Smooth muscle cell (in vitro differentiated cells): ENCODE data around the gene PLK5. TPM values are rescaled to one million over a fixed set of nuclear protein-coding genes. Genes with fewer than 3 reads are reported as not detected.

ENCODE experiments used
- DNase-seq: peaks from one replicate; lab custom pipeline; 2025; ENCODE audit not compliant: unreplicated experiment; lab: John Stamatoyannopoulos, UW
- H2AFZ ChIP-seq: fragments of 200-600 bp; sonication (generic); 2 replicates; pipeline ENCODE4 v1.6.0; 2016; ENCODE audit warnings: antibody characterized with exemption, low read depth, mild to moderate bottlenecking
- H3F3A ChIP-seq: fragments of 200-600 bp; sonication (generic); 2 replicates; pipeline ENCODE4 v1.6.0; 2017; ENCODE audit warnings: antibody characterized with exemption, low read depth
- H3K27ac ChIP-seq: fragments of 200-600 bp; sonication (generic); 2 replicates; pipeline ENCODE4 v1.5.1; 2016; ENCODE audit warnings: low read depth, mild to moderate bottlenecking
- H3K27me3 ChIP-seq: fragments of 200-600 bp; sonication (generic); 2 replicates; pipeline ENCODE4 v1.6.1; 2016; ENCODE audit warnings: low read depth, mild to moderate bottlenecking
- H3K36me3 ChIP-seq: fragments of 200-600 bp; sonication (generic); 2 replicates; pipeline ENCODE4 v1.5.1; 2016; ENCODE audit warnings: low read depth
- H3K4me1 ChIP-seq: fragments of 200-600 bp; sonication (generic); 2 replicates; pipeline ENCODE4 v1.5.1; 2016; ENCODE audit warnings: low read depth
- H3K4me2 ChIP-seq: fragments of 200-600 bp; sonication (generic); 2 replicates; pipeline ENCODE4 v1.6.0; 2016; ENCODE audit warnings: mild to moderate bottlenecking
- H3K4me3 ChIP-seq: fragments of 200-600 bp; sonication (generic); 2 replicates; pipeline ENCODE4 v1.5.1; 2016; ENCODE audit warnings: mild to moderate bottlenecking
- H3K79me2 ChIP-seq: fragments of 200-600 bp; sonication (generic); 2 replicates; pipeline ENCODE4 v1.6.0; 2016; ENCODE audit warnings: low read depth, mild to moderate bottlenecking
- H3K9ac ChIP-seq: fragments of 200-600 bp; sonication (generic); 2 replicates; pipeline ENCODE4 v1.6.0; 2016; ENCODE audit warnings: low read depth
- H3K9me3 ChIP-seq: fragments of 200-600 bp; sonication (generic); replicated peaks from 2 replicates; pipeline ENCODE4 v1.5.1; 2016; ENCODE audit warnings: low read depth
- H4K20me1 ChIP-seq: fragments of 200-600 bp; sonication (generic); 2 replicates; pipeline ENCODE4 v1.6.0; 2016; ENCODE audit warnings: low read depth
- CTCF ChIP-seq: fragments of 200-600 bp; sonication (generic); IDR thresholded peaks from 2 replicates; pipeline ENCODE4 v1.5.1; 2017; ENCODE audit warnings: borderline replicate concordance, mild to moderate bottlenecking, antibody characterized with exemption; ENCODE audit not compliant: insufficient read depth, poor library complexity, severe bottlenecking
- WGBS: methylation state at CpG from one replicate; pipeline ENCODE4 v1.1.7; 2016; ENCODE audit warnings: low lambda C conversion rate; 5-methylcytosine and 5-hydroxymethylcytosine counted together
- polyA plus RNA-seq: library from polyadenylated mRNA; unstranded; fragments of >200 nt; fragmentation: Nextera tagmentation; extraction: Ambion mirVana; gene quantifications from 2 replicates; pipeline ENCODE4 v1.2.1, GENCODE V29; 2016
- total RNA-seq: library from RNA; depleted of rRNA; stranded (reverse); fragments of >200 nt; gene quantifications from 2 replicates; pipeline ENCODE4 v1.2.3, GENCODE V29; 2014

PLK5 gene
- total and polyA plus RNA-seq, 2 experiments from 2014 or later: not detected

GRCh38 chr19:1478934-1479707 is 44.8 kb upstream of the PLK5 start, which contains the start of gene C19orf25:
Gene C19orf25 (minus strand): TSS chr19:1479215. CDS start chr19:1478903, 312 bp downstream.
- Histone ChIP-seq H3K9me3 (no peaks in the 10 kb centered on the region), H2AFZ (peak within 1 kb of the TSS; percentile 98), H3K4me2 (peak within 1 kb of the TSS; percentile 98), H3K27ac (peak within 1 kb of the TSS; percentile 11), H3K79me2 (peaks cover 19% of the 10 kb centered on the region), H3K9ac (peak within 1 kb of the TSS; percentile 61), H3K27me3 (no peaks in the 10 kb centered on the region), H3K4me1 (no peaks in the 10 kb centered on the region), H4K20me1 (peaks cover 45% of the 10 kb centered on the region), H3K36me3 (no peaks in the 10 kb centered on the region), H3F3A (no peaks in the 10 kb centered on the region), H3K4me3 (peak within 1 kb of the TSS; percentile 81)
- peak; percentile 55 for DNase-seq
- WGBS: 2% methylated on average over 57 of the region's 71 CpGs
- no peak for TF ChIP-seq CTCF

GRCh38 chr19:1481224-1481892 is 42.5 kb upstream of the PLK5 start:
- Histone ChIP-seq H3K27me3 (no peaks in the 10 kb centered on the region), H3K27ac (no peak overlapping the region), H3K4me2 (no peak overlapping the region), H3K4me1 (no peaks in the 10 kb centered on the region), H2AFZ (no peak overlapping the region), H3K9ac (no peak overlapping the region), H4K20me1 (peaks cover 23% of the 10 kb centered on the region), H3K9me3 (no peaks in the 10 kb centered on the region), H3K4me3 (no peak overlapping the region), H3K79me2 (peaks cover 18% of the 10 kb centered on the region), H3K36me3 (no peaks in the 10 kb centered on the region), H3F3A (no peaks in the 10 kb centered on the region)
- DNase-seq: no peak
- TF ChIP-seq CTCF: no peak
- WGBS: 91% methylated on average over 26 of the region's 26 CpGs

GRCh38 chr19:1481893-1482360 is 42.0 kb upstream of the PLK5 start:
- peaks cover 17% of the 10 kb centered on the region for H4K20me1 ChIP-seq
- no peak for DNase-seq
- no peak overlapping the region for H3K9ac ChIP-seq
- no peak for TF ChIP-seq CTCF
- H3K9me3 ChIP-seq: no peaks in the 10 kb centered on the region
- no peaks in the 10 kb centered on the region for H3K36me3 ChIP-seq
- H3K79me2 ChIP-seq: peaks cover 15% of the 10 kb centered on the region
- no peaks in the 10 kb centered on the region for H3K4me1 ChIP-seq
- no peak overlapping the region for H3K4me3 ChIP-seq
- no peak overlapping the region for H2AFZ ChIP-seq
- WGBS: 100% methylated on average over 3 of the region's 36 CpGs
- no peak overlapping the region for H3K27ac ChIP-seq
- no peaks in the 10 kb centered on the region for H3K27me3 ChIP-seq
- H3K4me2 ChIP-seq: no peak overlapping the region
- no peaks in the 10 kb centered on the region for H3F3A ChIP-seq
